ENCODE results near the gene USP32.
"Not testable (repeated sequence)": the region's sequence is repeated elsewhere in the genome, so short reads cannot be mapped to it uniquely, and the experiment has no call there.

- TF ChIP-seq, protein P1, sequence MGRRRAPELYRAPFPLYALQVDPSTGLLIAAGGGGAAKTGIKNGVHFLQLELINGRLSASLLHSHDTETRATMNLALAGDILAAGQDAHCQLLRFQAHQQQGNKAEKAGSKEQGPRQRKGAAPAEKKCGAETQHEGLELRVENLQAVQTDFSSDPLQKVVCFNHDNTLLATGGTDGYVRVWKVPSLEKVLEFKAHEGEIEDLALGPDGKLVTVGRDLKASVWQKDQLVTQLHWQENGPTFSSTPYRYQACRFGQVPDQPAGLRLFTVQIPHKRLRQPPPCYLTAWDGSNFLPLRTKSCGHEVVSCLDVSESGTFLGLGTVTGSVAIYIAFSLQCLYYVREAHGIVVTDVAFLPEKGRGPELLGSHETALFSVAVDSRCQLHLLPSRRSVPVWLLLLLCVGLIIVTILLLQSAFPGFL (CRISPR knock-in tag; IDR thresholded peaks at IDR 0.05; ENCODE audit: borderline replicate concordance), result not testable (repeated sequence)
- TF ChIP-seq ATF1 (CRISPR knock-in tag; IDR thresholded peaks at IDR 0.05); CTCF (IDR thresholded peaks at IDR 0.05); SP1 (CRISPR knock-in tag; conservative IDR thresholded peaks at IDR 0.05); ZNF138 (CRISPR knock-in tag; conservative IDR thresholded peaks at IDR 0.05); ATF3 (CRISPR knock-in tag; conservative IDR thresholded peaks at IDR 0.05): not testable (repeated sequence)
These were observed 186.2 kb downstream of the USP32 start for GRCh38 chr17:60205782-60206181.

All from WTC11 (cell line).